ENCODE measurements around the gene CDH5.

- no peak for TF ChIP-seq POLR2AphosphoS5 (IDR thresholded peaks at IDR 0.05; ENCODE audit: low read depth, low read length)
- no peak for TF ChIP-seq REST (IDR thresholded peaks at IDR 0.05; ENCODE audit: insufficient read depth in 1 of 2, low read depth in 2 of 2, low read length in 2 of 2)
- TF ChIP-seq TAF1 (IDR thresholded peaks at IDR 0.05; ENCODE audit: borderline replicate concordance, insufficient read depth, low read length) = no peak
- no peak for TF ChIP-seq SIN3A (IDR thresholded peaks at IDR 0.05; ENCODE audit: borderline replicate concordance, insufficient read depth, low read length)
Observed at GRCh38 chr16:66427036-66427860, 60.8 kb downstream of the CDH5 start, which contains the start of gene BEAN1.

Data from PFSK-1 (cell line).